ENCODE data around the gene SLC40A1. TPM values are rescaled to one million over a fixed set of nuclear protein-coding genes. Genes with fewer than 3 reads are reported as not detected.

SLC40A1 gene
- total and polyA plus RNA-seq, 10 of the 15 experiments (the other 5 are each of a cell fraction or from before 2014, with no cell fraction given), result 0.01 to 0.38 (median 0.08) TPM; not detected in 7

GRCh38 chr2:189524746-189525145 lies 55.8 kb downstream of the SLC40A1 start:
- ChIA-PET RAD21 (ENCODE audit: unreplicated experiment) (no interaction called here), CTCF (no interaction called here), SMC1A (ENCODE audit: uncharacterized antibody, unreplicated experiment) (no interaction called here), POLR2A (no interaction called here)
- ATAC-seq (no peak), FAIRE-seq (no peak), DNase-seq (ENCODE audit: low read depth, low spot score) (no peak)
- H3K79me2 ChIP-seq (ENCODE audit: control insufficient read depth, insufficient read depth, low read length), result no peaks in the 10 kb centered on the region
- H3K36me3 ChIP-seq (ENCODE audit: control insufficient read depth in 2 of 2, insufficient read depth in 2 of 2, low read length in 1 of 2), result no peaks in the 10 kb centered on the region
- H3K4me2 ChIP-seq (ENCODE audit: control insufficient read depth, insufficient read depth), result no peak overlapping the region
- no peak overlapping the region for H3K27ac ChIP-seq (ENCODE audit: control insufficient read depth, insufficient read depth)
- BruUV-seq (replicated peaks), result no TSS peak
- intact Hi-C loops (cut with micrococcal nuclease; ENCODE audit: unreplicated experiment) (no loop called here), in situ Hi-C loops (cut with MboI) (no loop called here)
- H3K9me3 ChIP-seq (replicated peaks; ENCODE audit: control insufficient read depth, insufficient read depth, low read length), result no peaks in the 10 kb centered on the region
- no peak overlapping the region for H2AFZ ChIP-seq (ENCODE audit: control insufficient read depth, low read depth, low read length)
- no peaks in the 10 kb centered on the region; a peak in 1 of 4 replicates for H3K27me3 ChIP-seq (replicated peaks in 1 of 2; ENCODE audit: control insufficient read depth in 2 of 2, insufficient read depth in 2 of 2, low read length in 1 of 2)
- no peak overlapping the region for H3K4me3 ChIP-seq
- no peak for TF ChIP-seq ZBED1 (IDR thresholded peaks at IDR 0.05; ENCODE audit: borderline replicate concordance)
- no peak overlapping the region for H3K9ac ChIP-seq (ENCODE audit: control insufficient read depth, insufficient read depth, low read length)
- no peaks in the 10 kb centered on the region for H3K4me1 ChIP-seq (ENCODE audit: control insufficient read depth, insufficient read depth, low read length)
- 0% methylated on average over 4 of the region's 4 CpGs for WGBS (ENCODE audit: insufficient coverage, insufficient replicate concordance, low lambda C conversion rate, missing lambda C conversion rate)
- no peaks in the 10 kb centered on the region for H4K20me1 ChIP-seq (ENCODE audit: control insufficient read depth, insufficient read depth)

GRCh38 chr2:189522435-189523151 lies 58.0 kb downstream of the SLC40A1 start:
- ChIA-PET POLR2A (no interaction called here), CTCF (no interaction called here), SMC1A (ENCODE audit: uncharacterized antibody, unreplicated experiment) (no interaction called here), RAD21 (ENCODE audit: unreplicated experiment) (no interaction called here)
- no TSS peak for BruUV-seq (replicated peaks)
- TF ChIP-seq SUZ12 (IDR thresholded peaks at IDR 0.05; ENCODE audit: unreplicated experiment) (no peak), MTA3 (IDR thresholded peaks at IDR 0.05; ENCODE audit: borderline replicate concordance, low read length) (no peak), ATF7 (IDR thresholded peaks at IDR 0.05; ENCODE audit: low read depth) (no peak), JUND (IDR thresholded peaks at IDR 0.05; ENCODE audit: low read depth, low read length) (no peak), ZNF592 (IDR thresholded peaks at IDR 0.05) (no peak), SRF (IDR thresholded peaks at IDR 0.05; ENCODE audit: low read depth in 2 of 2, low read length in 2 of 2) (no peak), RAD21 (IDR thresholded peaks at IDR 0.05; ENCODE audit: insufficient read depth, low read depth, low read length) (no peak), EGR1 (IDR thresholded peaks at IDR 0.05; ENCODE audit: borderline replicate concordance in 1 of 2, low read depth in 2 of 2, low read length in 2 of 2) (no peak), MLLT1 (IDR thresholded peaks at IDR 0.05) (no peak), POLR2A (IDR thresholded peaks at IDR 0.05; ENCODE audit: low read depth, low read length) (no peak)
- H3K4me1 ChIP-seq (ENCODE audit: control insufficient read depth, insufficient read depth, low read length), result no peaks in the 10 kb centered on the region
- H3K27me3 ChIP-seq (replicated peaks in 1 of 2; ENCODE audit: control insufficient read depth in 2 of 2, insufficient read depth in 2 of 2, low read length in 1 of 2), result no peaks in the 10 kb centered on the region; a peak in 1 of 4 replicates
- H3K36me3 ChIP-seq (ENCODE audit: control insufficient read depth in 2 of 2, insufficient read depth in 2 of 2, low read length in 1 of 2), result no peaks in the 10 kb centered on the region
- H3K4me3 ChIP-seq, result no peak overlapping the region
- no peak overlapping the region for H3K4me2 ChIP-seq (ENCODE audit: control insufficient read depth, insufficient read depth)
- WGBS (ENCODE audit: insufficient coverage, insufficient replicate concordance, low lambda C conversion rate, missing lambda C conversion rate), result 52% methylated on average over 5 of the region's 5 CpGs
- H2AFZ ChIP-seq (ENCODE audit: control insufficient read depth, low read depth, low read length), result no peak overlapping the region
- DNase-seq (ENCODE audit: low read depth, low spot score), result no peak
- no peak overlapping the region for H3K27ac ChIP-seq (ENCODE audit: control insufficient read depth, insufficient read depth)
- no peak for FAIRE-seq
- no peak overlapping the region for H3K9ac ChIP-seq (ENCODE audit: control insufficient read depth, insufficient read depth, low read length)
- intact Hi-C loops (cut with micrococcal nuclease; ENCODE audit: unreplicated experiment), result no loop called here
- no peaks in the 10 kb centered on the region for H4K20me1 ChIP-seq (ENCODE audit: control insufficient read depth, insufficient read depth)
- in situ Hi-C loops (cut with MboI), result no loop called here
- no peaks in the 10 kb centered on the region for H3K79me2 ChIP-seq (ENCODE audit: control insufficient read depth, insufficient read depth, low read length)
- H3K9me3 ChIP-seq (replicated peaks; ENCODE audit: control insufficient read depth, insufficient read depth, low read length), result no peaks in the 10 kb centered on the region
- no peak for ATAC-seq

Measured in GM12878 (cell line).